ENCODE data around the gene ZNF385D. TPM values are rescaled to one million over a fixed set of nuclear protein-coding genes. Genes with fewer than 3 reads are reported as not detected.

The ZNF385D gene
- total RNA-seq, 1 donor from 2014 or later: 1.2 TPM

DNA sequence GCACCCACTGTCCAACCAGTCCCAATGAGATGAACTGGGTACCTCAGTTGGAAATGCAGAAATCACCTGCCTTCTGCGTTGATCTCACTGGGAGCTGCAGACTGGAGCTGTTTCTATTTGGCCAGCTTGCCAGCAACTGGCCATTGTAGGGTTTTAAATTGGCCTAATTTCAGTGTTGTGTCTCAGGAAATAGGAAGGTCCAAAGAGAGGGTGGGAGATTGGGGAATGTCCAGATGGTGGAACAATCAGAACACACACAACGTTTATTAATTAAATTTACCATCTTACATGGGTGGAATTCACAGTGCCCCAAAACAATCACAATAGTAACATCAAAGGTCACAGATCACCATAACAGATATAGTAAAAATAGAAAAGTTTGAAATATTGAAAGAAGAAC, 189.5 kb downstream of the ZNF385D start:
- DNase-seq (ENCODE audit: low spot score): no peak
- peaks cover 22% of the 10 kb centered on the region for H3K9me3 Mint-ChIP-seq (ENCODE audit: low read depth)
- no peak for TF ChIP-seq CTCF (IDR thresholded peaks at IDR 0.05)
- H3K4me3 Mint-ChIP-seq (ENCODE audit: unreplicated experiment): no peak overlapping the region
- no peak overlapping the region for H3K27ac Mint-ChIP-seq (ENCODE audit: unreplicated experiment)
- H3K36me3 Mint-ChIP-seq (ENCODE audit: low read depth): peaks cover 1% of the 10 kb centered on the region
- H3K27me3 Mint-ChIP-seq (ENCODE audit: low read depth): no peaks in the 10 kb centered on the region
- no peaks in the 10 kb centered on the region for H3K4me1 Mint-ChIP-seq (ENCODE audit: low read depth)

DNA sequence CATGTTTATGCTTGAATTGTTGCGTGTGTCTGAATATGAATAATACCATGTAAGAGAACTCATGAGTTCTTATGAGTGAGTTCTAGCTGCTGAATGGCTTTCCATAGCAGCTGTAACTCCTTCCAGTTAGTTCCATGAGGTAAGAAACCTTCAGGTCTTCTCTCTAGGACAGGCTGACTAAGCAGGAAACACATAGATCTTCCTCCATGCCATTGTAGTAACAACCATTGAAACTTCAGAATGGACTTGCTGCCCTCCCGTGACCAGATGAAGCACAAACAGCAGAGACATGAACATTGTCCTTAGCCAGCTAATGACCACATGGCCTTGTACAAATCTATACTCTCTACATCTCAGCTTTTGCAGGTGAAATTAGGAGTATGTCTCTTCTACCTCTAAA, 200.0 kb downstream of the ZNF385D start:
- no peak for TF ChIP-seq CTCF (IDR thresholded peaks at IDR 0.05)
- no peak for DNase-seq (ENCODE audit: low spot score)
- no peak overlapping the region for H3K4me3 Mint-ChIP-seq (ENCODE audit: unreplicated experiment)
- H3K9me3 Mint-ChIP-seq (ENCODE audit: low read depth): no peaks in the 10 kb centered on the region
- H3K36me3 Mint-ChIP-seq (ENCODE audit: low read depth): no peaks in the 10 kb centered on the region
- H3K27ac Mint-ChIP-seq (ENCODE audit: unreplicated experiment): no peak overlapping the region
- no peaks in the 10 kb centered on the region for H3K4me1 Mint-ChIP-seq (ENCODE audit: low read depth)
- no peaks in the 10 kb centered on the region for H3K27me3 Mint-ChIP-seq (ENCODE audit: low read depth)

- TF ChIP-seq CTCF (IDR thresholded peaks at IDR 0.05): no peak
- Mint-ChIP-seq H3K27me3 (ENCODE audit: low read depth) (peaks cover 5% of the 10 kb centered on the region), H3K4me1 (ENCODE audit: low read depth) (no peaks in the 10 kb centered on the region), H3K4me3 (ENCODE audit: unreplicated experiment) (no peak overlapping the region), H3K36me3 (ENCODE audit: low read depth) (no peaks in the 10 kb centered on the region), H3K27ac (ENCODE audit: unreplicated experiment) (no peak overlapping the region), H3K9me3 (ENCODE audit: low read depth) (peaks cover 4% of the 10 kb centered on the region)
- no peak for DNase-seq (ENCODE audit: low spot score)
Observed at GRCh38 chr3:21544076-21544462, 206.9 kb downstream of the ZNF385D start.

GRCh38 chr3:21543380-21544075, 207.5 kb downstream of the ZNF385D start:
- Mint-ChIP-seq H3K36me3 (ENCODE audit: low read depth) (no peaks in the 10 kb centered on the region), H3K27ac (ENCODE audit: unreplicated experiment) (no peak overlapping the region), H3K9me3 (ENCODE audit: low read depth) (peaks cover 4% of the 10 kb centered on the region), H3K27me3 (ENCODE audit: low read depth) (peaks cover 5% of the 10 kb centered on the region), H3K4me3 (ENCODE audit: unreplicated experiment) (no peak overlapping the region), H3K4me1 (ENCODE audit: low read depth) (no peaks in the 10 kb centered on the region)
- no peak for DNase-seq (ENCODE audit: low spot score)
- no peak for TF ChIP-seq CTCF (IDR thresholded peaks at IDR 0.05)

DNA sequence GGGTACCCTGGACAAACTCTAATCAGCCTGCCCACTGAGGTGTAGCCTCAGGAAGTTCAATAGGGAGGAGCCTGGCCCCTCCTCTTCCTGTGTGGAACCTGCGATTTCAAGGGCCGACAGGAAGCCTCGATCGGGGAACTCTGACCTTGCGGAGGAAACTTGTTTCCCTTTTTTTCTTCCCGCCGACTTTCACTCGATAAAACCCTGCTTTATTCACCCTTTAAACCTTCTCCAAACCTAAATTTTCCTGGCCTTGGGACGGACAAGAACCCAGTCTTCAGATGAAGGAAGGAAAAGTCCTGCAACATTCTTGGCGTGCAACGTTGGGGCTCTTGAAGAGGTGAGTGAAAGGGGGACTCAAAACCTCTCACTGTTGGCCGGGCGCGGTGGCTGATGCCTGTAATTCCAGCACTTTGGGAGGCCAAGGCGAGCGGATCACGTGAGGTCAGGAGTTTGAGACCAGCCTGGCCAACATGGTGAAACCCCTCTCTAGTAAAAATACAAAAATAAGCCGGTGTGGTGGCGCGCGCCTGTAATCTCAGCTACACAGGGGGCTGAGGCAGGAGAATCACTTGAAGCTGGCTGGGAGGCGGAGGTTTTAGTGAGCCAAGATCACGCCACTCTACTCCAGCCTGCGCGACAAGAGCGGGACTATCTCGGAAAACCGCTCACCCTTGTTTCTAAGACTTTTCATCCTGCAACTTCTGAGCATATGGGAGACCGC, 208.2 kb downstream of the ZNF385D start:
- H3K4me1 Mint-ChIP-seq (ENCODE audit: low read depth): no peaks in the 10 kb centered on the region
- no peaks in the 10 kb centered on the region for H3K36me3 Mint-ChIP-seq (ENCODE audit: low read depth)
- H3K4me3 Mint-ChIP-seq (ENCODE audit: unreplicated experiment): no peak overlapping the region
- H3K9me3 Mint-ChIP-seq (ENCODE audit: low read depth): peaks cover 4% of the 10 kb centered on the region
- DNase-seq (ENCODE audit: low spot score): no peak
- peaks cover 7% of the 10 kb centered on the region for H3K27me3 Mint-ChIP-seq (ENCODE audit: low read depth)
- H3K27ac Mint-ChIP-seq (ENCODE audit: unreplicated experiment): no peak overlapping the region
- TF ChIP-seq CTCF (IDR thresholded peaks at IDR 0.05): no peak

Data from chondrocyte (in vitro differentiated cells).